GM23338 (cell line): ENCODE results near the gene BCR. TPM values are rescaled to one million over a fixed set of nuclear protein-coding genes. Genes with fewer than 3 reads are reported as not detected.

Experiments used
- CREB1 ChIP-seq: fragments of 250-450 bp; sonication (Bioruptor Pico); IDR thresholded peaks from 2 replicates; pipeline ENCODE4 v1.5.0; 2020; ENCODE audit warnings: low read depth, mild to moderate bottlenecking, moderate library complexity
- ETS1 ChIP-seq: IDR thresholded peaks from 2 replicates; pipeline ENCODE4 v1.6.1; 2016; ENCODE audit warnings: antibody characterized with exemption
- EZH2phosphoT487 ChIP-seq: fragments of 200-600 bp; sonication (generic); IDR thresholded peaks from one replicate; pipeline ENCODE4 v1.8.1; 2018; ENCODE audit warnings: antibody characterized with exemption; ENCODE audit not compliant: unreplicated experiment
- NANOG ChIP-seq: IDR thresholded peaks from 2 replicates; pipeline ENCODE4 v1.6.1; 2016; ENCODE audit warnings: antibody characterized with exemption, borderline replicate concordance
- POLR2AphosphoS5 ChIP-seq: IDR thresholded peaks from 2 replicates; pipeline ENCODE4 v1.6.1; 2016; ENCODE audit warnings: antibody characterized with exemption, low read depth
- STAT1 ChIP-seq: IDR thresholded peaks from one replicate; pipeline ENCODE4 v1.6.1; 2016; ENCODE audit warnings: antibody characterized with exemption; ENCODE audit not compliant: unreplicated experiment
- ZNF114 ChIP-seq: fragments of 250-450 bp; sonication (Bioruptor Pico); IDR thresholded peaks from 2 replicates; pipeline ENCODE4 v1.5.0; 2020; ENCODE audit warnings: mild to moderate bottlenecking, moderate library complexity
- ZNF331 ChIP-seq: fragments of 250-450 bp; sonication (Bioruptor Pico); IDR thresholded peaks from 2 replicates; pipeline ENCODE4 v1.5.0; 2020; ENCODE audit warnings: low read depth, mild to moderate bottlenecking, moderate library complexity
- ZNF462 ChIP-seq: fragments of 250-450 bp; sonication (Bioruptor Pico); IDR thresholded peaks from 2 replicates; pipeline ENCODE4 v1.5.0; 2020; ENCODE audit warnings: mild to moderate bottlenecking, moderate library complexity
- polyA plus RNA-seq: library from polyadenylated mRNA; unstranded; fragments of >200 nt; fragmentation: Nextera tagmentation; extraction: Ambion mirVana; gene quantifications from 2 replicates; pipeline ENCODE4 v1.2.1, GENCODE V29; 2016
- total RNA-seq: library from RNA; depleted of rRNA; stranded (reverse); fragments of >200 nt; shearing (Covaris generic); gene quantifications from 2 replicates; pipeline ENCODE4 v1.2.3, GENCODE V29; 2014
- TF ChIP-seq, protein P1 (sequence below): IDR thresholded peaks from one replicate; pipeline ENCODE4 v1.6.1; 2018; ENCODE audit warnings: antibody characterized with exemption; ENCODE audit not compliant: unreplicated experiment

Gene BCR
- total and polyA plus RNA-seq, 2 experiments from 2014 or later = 17.7 to 121 TPM

DNA sequence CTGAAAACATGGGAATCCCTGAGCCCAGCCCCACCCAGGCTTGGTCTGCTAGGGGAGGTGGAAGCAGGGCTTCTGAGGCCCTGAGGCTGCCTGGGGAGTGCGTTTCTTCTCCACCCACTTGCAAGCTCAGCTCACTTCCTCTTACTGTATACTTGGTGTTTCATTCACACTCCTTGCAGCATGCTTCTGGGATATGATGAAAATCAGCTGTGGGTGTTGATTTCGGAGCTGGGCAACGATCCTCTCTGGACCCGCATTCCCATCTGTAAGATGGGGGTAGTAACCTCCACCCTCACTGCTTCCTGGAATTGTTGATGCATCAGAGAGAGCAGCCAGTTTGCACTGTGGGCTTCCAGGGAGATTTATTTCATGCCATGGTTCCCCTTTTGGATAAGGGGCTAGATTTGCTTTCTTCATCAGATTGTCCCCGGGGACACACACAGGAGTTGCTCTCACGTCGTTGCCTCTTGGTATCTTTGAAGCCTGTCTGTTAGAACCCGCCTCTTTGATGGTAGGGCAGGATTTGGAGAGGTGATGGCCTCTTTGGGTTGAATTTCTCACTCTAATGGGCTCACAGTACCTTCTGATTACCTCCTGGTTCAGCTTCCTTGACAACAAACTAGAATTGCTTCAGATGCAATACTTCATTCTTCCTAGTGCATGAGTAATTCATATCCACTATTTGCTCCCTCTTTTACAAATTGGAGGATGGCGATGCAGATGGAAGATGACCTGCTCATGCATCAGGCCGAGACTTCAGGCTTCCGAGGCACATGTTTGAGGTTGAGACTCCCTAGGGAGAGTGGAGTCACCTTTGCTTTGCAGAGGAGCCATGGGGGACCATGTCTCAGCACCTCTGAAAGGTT is 40.4 kb downstream of the BCR start (continued):
- TF ChIP-seq ZNF462 (no peak), STAT1 (no peak), ETS1 (no peak), ZNF331 (CRISPR knock-in tag) (no peak), NANOG (no peak), POLR2AphosphoS5 (no peak), ZNF114 (CRISPR knock-in tag) (no peak), EZH2phosphoT487 (no peak), CREB1 (CRISPR knock-in tag) (no peak)
- TF ChIP-seq, protein P1, sequence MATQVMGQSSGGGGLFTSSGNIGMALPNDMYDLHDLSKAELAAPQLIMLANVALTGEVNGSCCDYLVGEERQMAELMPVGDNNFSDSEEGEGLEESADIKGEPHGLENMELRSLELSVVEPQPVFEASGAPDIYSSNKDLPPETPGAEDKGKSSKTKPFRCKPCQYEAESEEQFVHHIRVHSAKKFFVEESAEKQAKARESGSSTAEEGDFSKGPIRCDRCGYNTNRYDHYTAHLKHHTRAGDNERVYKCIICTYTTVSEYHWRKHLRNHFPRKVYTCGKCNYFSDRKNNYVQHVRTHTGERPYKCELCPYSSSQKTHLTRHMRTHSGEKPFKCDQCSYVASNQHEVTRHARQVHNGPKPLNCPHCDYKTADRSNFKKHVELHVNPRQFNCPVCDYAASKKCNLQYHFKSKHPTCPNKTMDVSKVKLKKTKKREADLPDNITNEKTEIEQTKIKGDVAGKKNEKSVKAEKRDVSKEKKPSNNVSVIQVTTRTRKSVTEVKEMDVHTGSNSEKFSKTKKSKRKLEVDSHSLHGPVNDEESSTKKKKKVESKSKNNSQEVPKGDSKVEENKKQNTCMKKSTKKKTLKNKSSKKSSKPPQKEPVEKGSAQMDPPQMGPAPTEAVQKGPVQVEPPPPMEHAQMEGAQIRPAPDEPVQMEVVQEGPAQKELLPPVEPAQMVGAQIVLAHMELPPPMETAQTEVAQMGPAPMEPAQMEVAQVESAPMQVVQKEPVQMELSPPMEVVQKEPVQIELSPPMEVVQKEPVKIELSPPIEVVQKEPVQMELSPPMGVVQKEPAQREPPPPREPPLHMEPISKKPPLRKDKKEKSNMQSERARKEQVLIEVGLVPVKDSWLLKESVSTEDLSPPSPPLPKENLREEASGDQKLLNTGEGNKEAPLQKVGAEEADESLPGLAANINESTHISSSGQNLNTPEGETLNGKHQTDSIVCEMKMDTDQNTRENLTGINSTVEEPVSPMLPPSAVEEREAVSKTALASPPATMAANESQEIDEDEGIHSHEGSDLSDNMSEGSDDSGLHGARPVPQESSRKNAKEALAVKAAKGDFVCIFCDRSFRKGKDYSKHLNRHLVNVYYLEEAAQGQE = no peak
